Skin epidermis (tissue), 12 donors: Measurements from ENCODE around the gene APOBEC4.
"Not testable (repeated sequence)": the region's sequence is repeated elsewhere in the genome, so short reads cannot be mapped to it uniquely, and the experiment has no call there.

Source experiments
- H3K27ac ChIP-seq, 21 experiments: fragments of 200-600 bp; sonication (generic) in 11 of 21; one replicate each; pipeline ENCODE4 v1.5.0; 2020; ENCODE audit warnings: mild to moderate bottlenecking in 3 of 21, inconsistent platforms in 2 of 21, moderate library complexity in 2 of 21
- H3K4me3 ChIP-seq, 7 experiments: fragments of 200-600 bp; sonication (generic) in 2 of 7; one replicate each; pipeline ENCODE4 v1.5.0; 2020; ENCODE audit warnings: inconsistent platforms in 2 of 7, mild to moderate bottlenecking in 2 of 7, moderate library complexity in 1 of 7

APOBEC4 gene, protein sequence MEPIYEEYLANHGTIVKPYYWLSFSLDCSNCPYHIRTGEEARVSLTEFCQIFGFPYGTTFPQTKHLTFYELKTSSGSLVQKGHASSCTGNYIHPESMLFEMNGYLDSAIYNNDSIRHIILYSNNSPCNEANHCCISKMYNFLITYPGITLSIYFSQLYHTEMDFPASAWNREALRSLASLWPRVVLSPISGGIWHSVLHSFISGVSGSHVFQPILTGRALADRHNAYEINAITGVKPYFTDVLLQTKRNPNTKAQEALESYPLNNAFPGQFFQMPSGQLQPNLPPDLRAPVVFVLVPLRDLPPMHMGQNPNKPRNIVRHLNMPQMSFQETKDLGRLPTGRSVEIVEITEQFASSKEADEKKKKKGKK

DNA sequence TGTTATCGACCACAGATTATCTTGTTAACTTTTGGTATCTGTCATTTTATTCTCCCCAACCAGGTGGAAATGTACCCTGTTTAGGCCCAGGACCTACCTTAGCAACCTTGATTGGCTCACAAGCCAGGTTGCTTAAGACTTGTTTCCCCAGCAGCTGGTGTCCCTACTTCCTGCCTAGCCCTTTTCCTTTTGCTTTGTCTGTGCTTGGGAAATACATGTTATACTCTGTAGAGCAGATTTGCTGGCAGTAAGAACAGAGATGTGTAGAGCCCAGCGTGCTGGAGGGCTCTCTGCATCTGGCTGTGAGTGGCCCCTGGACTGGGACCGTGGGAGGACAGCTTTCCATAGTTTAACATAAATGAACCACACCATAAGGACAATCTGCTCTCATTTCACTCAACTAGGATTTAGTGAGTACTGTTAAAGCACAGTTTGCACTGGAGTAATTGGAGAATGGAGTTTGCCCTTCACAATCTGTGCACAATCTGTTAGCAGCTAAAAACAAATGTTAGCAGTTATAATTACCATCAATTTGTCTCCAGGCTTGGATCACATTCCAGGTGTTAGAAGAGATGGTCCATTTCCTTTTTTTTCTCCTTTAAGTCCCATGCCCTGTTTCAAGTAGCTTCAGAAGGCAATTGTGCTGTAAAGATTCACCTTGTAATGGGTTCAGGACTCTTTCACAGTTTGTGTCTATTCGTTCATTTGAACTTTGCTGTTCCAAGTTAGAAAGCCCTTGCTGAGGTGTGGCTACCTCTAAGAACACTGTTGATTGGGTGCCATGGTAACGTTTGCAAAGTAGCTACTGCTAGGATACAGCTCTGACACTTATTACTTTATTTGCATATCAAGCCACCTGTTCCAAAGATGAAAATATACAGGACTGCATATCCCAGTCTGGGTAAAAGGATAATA is at the start of gene APOBEC4:
APOBEC4 (minus strand) TSS at position 770 of the 915 bp plus-strand sequence. CDS start 4,535 bp downstream, outside the sequence.
- Histone ChIP-seq H3K4me3 (no peak within 1 kb of the TSS), H3K27ac (peak within 1 kb of the TSS in 3 of 21 experiments; percentile 9 to 35 (median 33))

DNA sequence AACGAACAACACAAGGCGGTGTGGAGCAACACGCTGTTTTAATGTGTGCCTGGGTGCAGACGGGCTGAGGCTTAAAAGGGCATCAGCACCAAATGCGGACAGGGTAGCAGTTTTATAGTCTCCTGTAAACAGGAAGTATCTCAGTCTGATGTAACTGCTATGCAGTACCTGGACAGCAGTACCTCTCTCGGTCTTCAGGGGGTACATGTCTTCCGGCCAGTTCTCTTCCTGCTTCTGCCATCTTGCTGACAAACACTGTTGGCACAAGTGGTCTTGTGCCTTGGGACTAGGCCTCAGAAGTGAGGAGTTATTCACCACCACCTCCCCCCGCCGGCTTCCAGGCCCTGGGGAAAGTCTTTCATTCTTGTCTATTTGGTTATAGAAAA is 49.7 kb upstream of the APOBEC4 start:
- H3K4me3 ChIP-seq, result no peak overlapping the region
- H3K27ac ChIP-seq, result no peak overlapping the region

DNA sequence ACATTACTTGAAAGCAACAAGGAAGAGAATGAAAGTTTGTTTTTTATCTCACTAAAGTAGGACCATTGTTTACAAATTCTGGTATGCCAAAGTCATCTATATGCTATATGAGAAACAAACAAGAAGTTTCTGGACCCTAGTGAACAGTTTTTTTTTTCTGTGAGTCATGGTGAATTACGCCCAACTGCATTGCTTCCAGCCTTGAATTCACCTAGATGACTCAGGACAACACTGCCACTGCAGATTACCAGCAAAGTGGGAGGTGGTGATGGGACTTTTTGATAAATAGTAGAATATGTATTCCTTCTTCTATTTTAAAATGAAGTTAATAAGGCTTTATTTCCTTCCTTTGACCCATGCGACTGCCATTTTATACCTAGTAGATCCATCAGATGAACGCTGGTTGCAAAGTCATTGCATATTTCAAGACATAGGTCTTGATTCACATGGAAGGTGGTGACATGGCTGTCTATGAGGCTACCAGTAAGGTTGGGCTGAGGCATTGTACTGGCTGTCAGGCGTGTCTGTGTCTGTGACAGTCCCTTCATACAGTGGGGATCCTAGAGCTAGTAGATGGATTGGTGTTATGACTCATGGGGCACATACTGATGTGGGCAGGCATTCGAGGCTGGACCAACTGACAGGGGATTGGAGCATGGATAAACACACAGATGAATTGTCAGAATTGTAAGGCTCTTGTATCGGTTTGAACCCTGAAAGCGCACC is 49.1 kb upstream of the APOBEC4 start:
- Histone ChIP-seq H3K4me3 (no peak overlapping the region), H3K27ac (no peak overlapping the region)

DNA sequence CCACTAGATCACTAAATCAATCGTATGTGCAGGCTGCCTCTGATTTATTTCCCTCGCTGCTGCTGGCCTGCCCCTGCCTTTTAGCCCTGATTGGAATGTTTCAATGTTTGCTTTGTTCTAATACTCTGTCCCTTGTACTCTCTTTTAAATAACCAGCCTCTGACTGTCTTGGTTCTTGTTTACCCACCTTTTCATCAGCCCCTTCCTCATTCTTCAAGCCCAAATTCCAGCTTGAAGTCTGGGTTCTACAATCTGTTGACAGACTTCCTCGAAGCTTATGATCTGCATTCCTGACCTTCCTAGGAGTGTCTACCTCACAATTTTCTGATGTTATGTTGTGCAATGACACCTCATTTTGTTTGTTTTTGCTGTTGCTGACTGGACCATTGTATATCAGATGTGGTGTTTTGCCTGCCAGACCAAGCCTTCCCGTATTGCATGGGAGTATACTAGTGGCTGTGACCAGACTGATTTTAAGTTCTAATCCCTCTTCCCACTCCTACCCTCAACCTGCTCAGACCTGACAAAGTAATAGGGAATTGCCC is 46.6 kb upstream of the APOBEC4 start:
- H3K27ac ChIP-seq, result no peak overlapping the region
- H3K4me3 ChIP-seq, result no peak overlapping the region

DNA sequence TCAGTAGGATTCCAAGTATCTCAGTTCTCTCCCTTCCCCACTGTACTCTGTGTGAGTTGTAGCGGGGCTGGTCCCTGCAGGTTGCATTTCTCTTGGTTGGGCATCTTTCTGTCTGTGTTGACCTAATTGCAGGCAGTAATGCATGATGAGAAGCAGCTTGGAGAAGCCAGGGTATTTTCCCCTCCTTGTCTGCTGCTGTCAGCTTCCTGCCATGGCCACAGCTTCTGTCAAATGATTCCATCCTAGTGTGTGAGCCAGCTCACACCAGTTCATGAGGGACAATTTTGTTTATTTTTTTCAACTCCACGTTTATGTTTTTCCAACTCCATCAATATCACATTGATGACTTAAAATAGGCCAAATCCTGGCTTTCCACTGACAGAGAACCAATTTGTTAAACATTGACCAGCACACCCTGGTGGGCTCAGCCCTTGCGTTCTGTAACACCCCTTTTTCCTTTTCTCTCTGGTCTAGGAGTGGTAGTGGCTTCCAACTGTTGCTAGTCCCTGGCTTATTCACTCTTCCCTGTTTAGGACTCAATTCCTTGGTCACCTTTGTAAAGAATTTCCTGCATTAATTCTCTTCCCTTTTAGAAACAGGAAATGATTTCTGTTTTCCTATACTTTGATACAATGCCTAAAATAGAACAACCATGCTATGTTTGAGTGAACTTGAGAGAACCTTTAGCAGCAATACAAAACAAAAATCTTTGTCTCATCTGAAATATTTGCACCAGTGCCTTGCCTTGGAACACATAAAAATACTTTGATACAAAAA is 44.9 kb upstream of the APOBEC4 start:
- H3K4me3 ChIP-seq, result no peak overlapping the region
- H3K27ac ChIP-seq, result no peak overlapping the region

DNA sequence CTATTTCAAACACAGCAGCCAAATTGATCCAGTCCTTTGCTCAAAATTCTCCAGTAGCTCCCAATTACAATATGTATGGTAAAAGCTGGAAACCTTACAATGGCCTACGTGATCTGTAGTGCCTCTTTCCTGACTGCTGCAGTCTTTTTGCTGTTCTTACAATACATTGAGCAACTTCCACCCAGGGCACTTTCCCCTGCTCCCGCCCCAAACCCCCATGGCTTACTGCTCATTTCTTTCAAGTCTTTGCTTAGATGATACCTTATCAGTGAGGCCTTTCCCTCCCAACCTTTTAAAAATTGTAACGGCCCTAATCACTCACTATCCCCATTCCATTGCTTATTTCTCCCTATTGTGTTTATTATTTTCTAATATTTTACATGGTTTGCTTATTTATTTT is 43.9 kb upstream of the APOBEC4 start:
- Histone ChIP-seq H3K4me3 (no peak overlapping the region), H3K27ac (no peak overlapping the region)

DNA sequence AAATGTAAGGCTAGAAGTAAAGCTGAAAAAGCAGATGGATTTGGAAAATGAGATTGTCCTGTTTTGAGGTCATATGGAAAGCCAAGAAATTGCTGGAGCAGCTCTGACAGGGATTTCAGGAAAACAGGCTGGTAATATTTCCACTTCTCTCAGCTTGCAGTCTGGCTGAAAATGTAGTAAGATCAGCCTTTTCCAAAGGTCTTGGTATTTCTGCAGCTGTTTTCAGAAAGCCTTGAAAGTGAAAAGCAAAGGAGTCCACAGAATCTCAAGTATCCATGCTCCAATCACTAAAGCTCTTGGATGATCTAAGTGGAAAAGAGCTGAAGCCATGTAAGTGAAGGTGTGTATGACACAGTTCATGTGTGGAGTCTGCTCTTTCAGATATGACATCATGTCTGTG is 41.6 kb upstream of the APOBEC4 start:
- Histone ChIP-seq H3K4me3 (no peak overlapping the region), H3K27ac (peak overlapping the region in 1 of 21 experiments; percentile 1)

DNA sequence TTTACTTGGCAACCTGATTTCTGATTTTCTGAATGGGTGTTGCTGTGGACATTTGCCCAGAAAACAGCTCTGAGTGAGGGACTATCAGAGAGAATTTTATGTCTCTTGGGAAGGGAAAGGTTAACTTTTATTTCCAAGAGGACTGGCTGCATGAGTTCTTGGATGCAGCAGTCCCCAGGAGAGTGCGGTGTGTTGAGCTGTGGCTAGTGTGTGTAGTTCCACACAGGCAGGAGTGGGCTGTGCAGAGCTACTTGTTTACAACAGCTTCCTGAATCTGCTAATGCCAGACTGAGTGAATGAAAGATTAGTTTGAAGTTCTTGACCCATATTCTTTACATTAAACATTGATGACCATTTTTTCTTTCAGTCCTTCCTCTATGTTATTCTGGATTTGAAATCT is 41.0 kb upstream of the APOBEC4 start:
- Histone ChIP-seq H3K27ac (no peak overlapping the region), H3K4me3 (no peak overlapping the region)

DNA sequence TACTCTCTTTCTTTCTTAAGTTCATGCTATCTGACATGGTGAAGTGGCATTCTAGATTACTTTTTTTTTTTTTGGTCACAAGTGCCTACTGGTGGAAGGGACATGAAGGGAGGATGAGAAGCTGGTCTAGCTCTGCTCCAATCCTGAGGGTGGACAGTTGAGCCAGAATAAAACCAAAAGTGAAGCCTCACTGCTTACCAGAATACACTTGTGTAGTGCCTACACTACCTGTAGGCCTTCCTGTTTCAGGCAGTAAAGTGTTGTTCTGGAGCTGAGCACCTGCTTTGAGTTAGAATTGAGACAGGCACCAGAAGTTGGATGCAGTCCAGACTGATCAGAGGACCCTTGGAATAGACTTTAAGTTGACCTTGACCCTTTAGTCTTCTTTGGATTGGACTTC is 40.4 kb upstream of the APOBEC4 start:
- Histone ChIP-seq H3K27ac (no peak overlapping the region), H3K4me3 (no peak overlapping the region)

DNA sequence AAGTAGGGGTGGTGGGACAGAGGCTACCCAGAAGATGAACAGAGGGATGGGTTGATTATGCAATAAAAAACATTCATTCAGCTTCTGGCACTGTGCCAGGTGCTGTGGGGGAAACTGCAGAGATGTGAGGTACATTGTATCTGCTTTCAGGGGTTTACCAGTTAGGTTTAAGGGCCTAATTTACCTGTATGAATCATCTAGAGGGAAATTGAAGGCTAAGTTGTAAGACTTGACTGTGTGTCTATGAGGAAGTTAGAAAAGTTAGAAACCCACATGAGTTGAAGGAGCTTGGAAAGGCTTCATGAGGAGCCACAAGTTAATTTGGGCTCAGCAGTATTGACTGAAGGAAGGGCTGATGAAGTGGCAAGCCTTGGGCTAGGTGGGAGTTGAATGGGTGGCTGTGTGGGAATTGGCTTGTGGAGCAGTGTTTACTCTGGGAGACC is 36.7 kb upstream of the APOBEC4 start:
- no peak overlapping the region for H3K27ac ChIP-seq
- no peak overlapping the region for H3K4me3 ChIP-seq

DNA sequence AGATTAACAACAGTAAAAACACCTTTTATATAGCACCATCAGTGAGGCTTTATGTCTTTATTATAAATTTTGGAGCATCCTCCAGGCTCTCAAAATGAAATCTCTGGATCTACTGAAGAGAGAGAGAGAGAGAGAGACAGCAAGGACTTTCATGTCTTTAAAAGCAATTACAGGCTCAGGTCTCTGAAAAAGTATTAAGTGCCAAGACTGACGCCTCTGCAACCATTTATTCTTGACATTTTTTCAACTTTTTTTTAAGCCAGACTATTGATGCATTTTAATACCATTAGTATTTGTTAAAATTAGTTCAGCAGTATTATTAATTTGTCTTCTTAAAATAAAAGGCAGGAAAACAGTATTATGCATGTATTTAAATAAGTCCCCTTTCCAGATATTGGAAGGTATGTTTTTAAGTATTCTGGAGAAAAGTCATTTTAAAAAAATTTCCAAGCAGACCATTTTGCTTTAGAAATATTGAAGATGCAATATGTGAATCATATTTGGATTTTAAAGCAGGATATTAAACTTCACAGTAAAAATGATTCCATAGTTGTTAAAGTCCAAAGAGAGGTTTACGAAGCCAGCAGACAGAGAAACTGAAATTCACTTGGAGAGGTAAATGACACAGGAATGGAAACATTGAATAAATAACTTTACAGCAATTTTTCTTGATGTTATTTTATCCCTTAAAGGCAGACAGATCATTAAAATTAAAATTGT is 35.4 kb upstream of the APOBEC4 start:
- Histone ChIP-seq H3K4me3 (no peak overlapping the region), H3K27ac (no peak overlapping the region)

DNA sequence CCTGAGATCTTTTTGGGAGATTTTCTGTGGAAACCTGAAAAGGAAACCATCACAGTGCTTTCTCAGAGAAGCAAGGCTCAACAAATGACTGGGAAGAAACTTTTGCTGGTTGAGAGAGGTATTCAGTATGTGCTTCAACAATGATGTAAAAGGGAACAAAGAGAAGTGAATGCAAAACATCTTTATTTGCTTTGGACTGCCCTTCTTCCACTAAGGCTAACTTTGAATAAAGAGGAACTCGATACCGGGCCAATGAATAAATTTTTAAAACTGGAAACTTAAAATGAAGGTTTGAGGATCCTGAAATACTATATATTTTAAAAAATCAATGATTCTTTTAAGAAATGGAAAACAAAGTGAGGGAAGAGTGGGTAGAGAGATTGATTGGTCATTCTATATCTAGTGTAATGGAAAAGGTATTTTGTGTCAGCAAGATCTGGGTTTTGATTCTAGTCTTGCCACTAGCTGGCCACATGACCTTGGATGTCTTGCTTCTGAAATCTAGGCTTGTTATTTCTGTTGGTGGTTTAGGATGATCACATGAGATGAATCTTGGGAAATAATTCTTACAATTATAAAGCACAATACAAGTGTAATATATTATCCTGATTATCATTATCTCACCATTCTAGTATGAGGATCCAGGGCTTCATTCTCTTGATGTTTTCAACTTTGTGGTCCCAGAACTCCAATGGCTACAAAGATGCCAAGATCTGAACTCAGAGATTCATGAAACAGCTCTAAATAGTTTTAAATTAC is 34.6 kb upstream of the APOBEC4 start:
- H3K27ac ChIP-seq, result no peak overlapping the region
- H3K4me3 ChIP-seq, result no peak overlapping the region

DNA sequence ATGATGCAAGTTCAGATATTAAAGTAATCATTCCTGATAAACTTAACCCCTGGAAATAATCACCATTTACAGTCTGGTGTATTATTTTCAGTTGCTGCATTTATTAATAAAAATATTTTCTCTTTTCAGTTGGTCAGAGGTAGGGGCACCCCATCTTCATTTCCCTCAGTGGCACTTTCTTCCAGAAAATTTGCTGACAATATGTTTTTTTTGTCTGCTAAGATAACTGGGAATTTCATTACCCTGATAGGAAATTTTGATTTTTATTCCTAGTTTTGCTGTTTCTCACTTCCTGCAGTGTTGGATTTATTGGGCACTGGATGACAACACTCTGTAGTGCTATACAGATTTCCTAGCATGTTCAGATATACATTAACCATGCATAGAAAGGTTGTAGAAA is 33.1 kb upstream of the APOBEC4 start:
- H3K4me3 ChIP-seq, result no peak overlapping the region

DNA sequence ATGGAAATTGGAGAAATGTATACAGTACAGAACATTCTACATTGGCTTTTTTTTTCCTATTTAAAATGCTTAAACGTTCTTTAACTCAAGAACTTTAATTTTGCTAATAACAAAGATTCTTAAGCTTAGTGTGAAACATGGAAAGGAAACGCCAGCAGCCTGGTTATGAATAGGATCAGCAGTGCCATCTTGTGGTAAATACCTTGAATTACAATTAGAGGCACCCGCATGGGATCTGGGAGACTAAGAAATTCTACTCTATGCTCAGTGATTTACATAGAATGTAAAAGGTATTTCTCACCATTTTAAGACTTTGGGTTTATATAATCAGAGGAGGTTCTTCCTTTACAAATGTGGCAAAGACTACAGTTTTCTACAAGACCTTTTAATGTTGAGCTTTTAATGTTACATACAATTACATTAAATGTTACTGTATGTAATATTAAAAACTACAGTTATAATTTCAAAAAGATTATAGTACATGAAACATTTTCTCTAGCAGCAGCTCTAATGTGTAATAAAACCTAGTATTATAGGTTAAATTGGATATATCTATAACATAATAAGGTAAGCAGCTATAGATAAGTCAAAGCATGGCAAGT is 32.1 kb upstream of the APOBEC4 start:
- no peak overlapping the region for H3K4me3 ChIP-seq
- no peak overlapping the region for H3K27ac ChIP-seq

More for the DNA sequence above, 33.1 kb upstream of the APOBEC4 start:
- H3K27ac ChIP-seq, result no peak overlapping the region

DNA sequence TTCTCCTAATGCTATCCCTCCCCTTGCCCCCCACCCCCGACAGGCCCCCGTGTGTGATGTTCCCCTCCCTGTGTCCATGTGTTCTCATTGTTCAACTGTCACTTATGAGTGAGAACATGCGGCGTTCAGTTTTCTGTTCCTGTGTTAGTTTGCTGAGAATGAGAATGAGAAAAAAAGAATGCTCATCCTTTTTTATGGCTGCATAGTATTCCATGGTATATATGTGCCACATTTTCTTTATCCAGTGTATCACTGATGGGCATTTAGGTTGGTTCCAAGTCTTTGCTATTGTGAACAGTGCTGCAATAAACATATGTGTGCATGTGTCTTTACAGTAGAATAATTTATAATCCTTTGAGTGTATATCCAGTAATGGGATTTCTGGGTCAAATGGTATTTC is 26.2 kb upstream of the APOBEC4 start:
- not testable (repeated sequence) for H3K4me3 ChIP-seq, H3K27ac ChIP-seq

DNA sequence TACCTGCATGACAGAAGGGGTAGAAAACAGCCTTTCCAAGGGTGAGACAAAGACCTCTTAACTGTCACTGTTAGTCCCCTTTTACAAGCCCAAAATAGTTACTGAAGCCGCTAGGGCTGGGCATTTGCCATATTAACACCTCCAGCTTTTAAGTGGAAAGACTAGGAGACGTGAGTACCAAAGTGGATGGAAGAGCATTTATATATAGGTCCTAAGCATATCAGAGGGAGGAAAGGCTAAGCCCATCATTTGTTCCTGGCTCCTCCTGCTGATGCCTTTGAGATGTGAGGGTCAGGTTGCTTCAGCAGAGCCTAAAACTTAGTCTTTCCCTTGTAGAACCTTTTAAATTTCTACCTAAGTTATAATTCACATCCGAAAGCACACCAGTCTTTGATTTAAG is 25.7 kb upstream of the APOBEC4 start:
- Histone ChIP-seq H3K27ac (no peak overlapping the region), H3K4me3 (no peak overlapping the region)

DNA sequence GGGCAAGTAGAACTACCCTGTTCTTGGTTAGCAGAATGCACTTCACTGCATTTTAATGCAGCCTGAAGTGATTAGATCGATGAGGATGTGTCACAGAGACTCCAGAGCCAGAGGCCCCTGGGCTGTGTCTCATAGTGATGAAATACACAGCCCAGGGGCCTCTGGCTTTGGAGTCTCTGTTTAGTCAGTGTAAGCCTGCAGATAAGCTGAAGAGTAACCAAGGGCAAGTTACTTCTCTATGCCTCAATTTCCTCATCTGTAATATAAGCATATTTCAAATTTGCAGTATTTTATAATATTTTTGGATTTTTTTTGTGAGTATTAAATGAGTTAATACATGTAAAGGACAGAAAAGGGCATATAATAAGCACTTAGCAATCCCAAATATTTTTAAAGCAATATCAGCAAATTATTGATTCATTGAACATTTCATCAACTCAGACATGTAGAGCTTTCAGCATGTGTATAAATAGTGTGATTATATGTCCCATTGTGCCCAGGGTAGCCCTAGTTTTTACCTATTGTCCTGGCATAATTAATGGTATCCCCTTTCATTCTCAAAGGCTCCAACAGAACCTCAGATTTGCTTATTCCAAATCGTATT is 23.6 kb upstream of the APOBEC4 start:
- H3K4me3 ChIP-seq, result no peak overlapping the region
- H3K27ac ChIP-seq, result no peak overlapping the region
